Measurements from ENCODE around the gene PCGF3.
"Not testable (repeated sequence)": the region's sequence is repeated elsewhere in the genome, so short reads cannot be mapped to it uniquely, and the experiment has no call there.

PCGF3 gene

DNA sequence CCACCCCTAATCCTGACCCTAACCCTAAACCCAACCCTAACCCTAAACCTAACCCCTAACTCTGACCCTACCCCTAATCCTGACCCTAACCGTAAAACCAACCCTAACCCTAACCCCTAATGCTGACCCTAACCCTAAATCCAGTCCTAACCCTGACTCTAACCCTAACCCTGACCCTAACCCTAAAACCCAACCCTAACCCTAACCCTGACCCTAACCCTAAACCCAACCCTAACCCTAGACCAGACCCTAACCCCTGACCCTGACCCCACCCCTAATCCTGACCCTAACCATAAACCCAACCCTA is 708 bp upstream of the PCGF3 start:
- H3K27me3 Mint-ChIP-seq = no peaks in the 10 kb centered on the region
- H3K4me3 Mint-ChIP-seq = peak overlapping the region; percentile 69
- H3K36me3 Mint-ChIP-seq = no peaks in the 10 kb centered on the region
- no peak overlapping the region for H3K27ac Mint-ChIP-seq
- no peaks in the 10 kb centered on the region for H3K9me3 Mint-ChIP-seq
- peaks cover 16% of the 10 kb centered on the region for H3K4me1 Mint-ChIP-seq

DNA sequence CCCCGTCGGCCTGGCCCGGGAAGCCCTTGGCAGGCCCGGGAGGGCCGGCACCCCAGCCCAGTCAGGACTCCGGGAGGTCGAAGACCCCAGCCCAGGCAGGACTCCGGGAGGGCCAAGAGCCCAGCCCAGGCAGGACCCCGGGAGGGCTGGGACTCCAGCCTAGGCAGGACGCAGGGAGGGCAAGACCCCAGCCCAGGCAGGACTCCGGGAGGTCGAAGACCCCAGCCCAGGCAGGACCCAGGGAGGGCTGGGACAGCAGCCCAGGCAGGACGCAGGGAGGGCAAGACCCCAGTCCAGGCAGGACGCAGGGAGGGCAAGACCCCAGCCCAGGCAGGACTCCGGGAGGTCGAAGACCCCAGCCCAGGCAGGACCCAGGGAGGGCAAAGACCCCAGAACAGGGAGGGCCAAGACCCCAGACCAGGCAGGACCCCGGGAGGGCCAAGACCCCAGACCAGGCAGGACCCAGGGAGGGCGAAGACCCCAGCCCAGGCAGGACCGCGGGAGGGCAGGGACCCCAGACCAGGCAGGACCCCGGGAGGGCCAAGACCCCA is 526 bp downstream of the PCGF3 start:
- not testable (repeated sequence) for H3K27me3 Mint-ChIP-seq, H3K36me3 Mint-ChIP-seq, H3K27ac Mint-ChIP-seq, H3K9me3 Mint-ChIP-seq, H3K4me3 Mint-ChIP-seq
- H3K4me1 Mint-ChIP-seq = peaks cover 28% of the 10 kb centered on the region

DNA sequence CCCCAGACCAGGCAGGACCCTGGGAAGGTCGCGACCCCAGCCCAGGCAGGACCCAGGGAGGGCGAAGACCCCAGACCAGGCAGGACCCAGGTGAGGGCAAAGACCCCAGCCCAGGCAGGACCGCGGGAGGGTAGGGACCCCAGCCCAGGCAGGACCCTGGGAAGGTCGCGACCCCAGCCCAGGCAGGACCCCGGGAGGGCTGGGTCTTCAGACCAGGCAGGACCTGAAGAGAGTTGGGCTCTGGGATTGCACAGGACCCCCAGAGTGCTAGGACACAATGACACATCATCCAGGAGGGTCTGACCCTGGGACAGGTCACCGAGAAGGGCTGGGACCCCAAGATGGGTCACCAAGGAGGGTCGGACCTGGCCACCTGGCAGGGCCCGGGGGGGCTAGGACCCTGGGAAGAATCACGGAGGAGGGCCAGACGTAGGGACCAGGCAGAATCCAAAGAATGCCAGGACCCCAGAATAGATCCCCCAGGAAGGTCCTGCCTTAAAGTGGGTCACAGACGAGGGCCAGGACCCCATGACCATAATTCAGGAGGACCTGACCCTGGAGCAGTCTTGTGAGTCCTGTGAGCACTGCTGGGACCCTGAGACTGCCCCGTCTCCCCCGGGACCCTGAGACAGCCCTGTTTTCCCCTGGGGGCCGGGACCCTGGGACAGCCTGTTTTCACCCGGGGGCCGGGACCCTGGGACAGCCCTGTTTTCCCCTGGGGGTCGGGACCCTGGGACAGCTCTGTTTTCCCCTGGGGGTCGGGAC is 1.4 kb downstream of the PCGF3 start:
- Mint-ChIP-seq H3K4me3 (no peak overlapping the region), H3K27ac (no peak overlapping the region), H3K4me1 (peaks cover 29% of the 10 kb centered on the region), H3K9me3 (no peaks in the 10 kb centered on the region), H3K36me3 (no peaks in the 10 kb centered on the region), H3K27me3 (no peaks in the 10 kb centered on the region)

DNA sequence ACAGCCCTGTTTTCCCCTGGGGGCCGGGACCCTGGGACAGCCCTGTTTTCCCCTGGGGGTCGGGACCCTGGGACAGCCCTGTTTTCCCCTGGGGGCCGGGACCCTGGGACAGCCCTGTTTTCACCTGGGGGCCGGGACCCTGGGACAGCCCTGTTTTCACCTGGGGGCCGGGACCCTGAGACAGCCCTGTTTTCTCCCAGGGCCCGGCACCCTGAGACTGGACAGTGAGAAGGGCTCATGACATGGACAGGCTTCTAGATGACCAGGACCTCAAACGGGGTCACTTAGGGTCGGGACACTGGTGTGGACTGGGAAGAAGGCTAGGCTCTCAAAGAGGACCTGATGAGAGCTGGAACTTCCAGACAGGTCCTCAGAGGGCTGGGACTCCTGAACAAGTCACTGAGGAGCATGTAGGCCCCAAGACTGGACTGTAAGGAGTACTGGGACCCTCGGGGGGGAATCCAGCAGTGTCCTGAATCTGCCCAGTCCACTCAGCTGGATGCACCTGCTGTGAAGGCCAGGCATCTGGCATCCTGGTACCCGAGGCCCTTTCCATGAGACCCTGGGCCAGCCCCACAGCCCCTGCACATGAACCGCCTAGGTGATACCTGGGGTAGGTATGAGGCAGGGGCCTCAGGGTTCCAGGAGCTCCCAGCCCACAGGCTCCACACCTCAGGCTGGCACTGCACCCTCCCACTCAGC is 2.4 kb downstream of the PCGF3 start:
- Mint-ChIP-seq H3K4me3 (peak overlapping the region; percentile 3), H3K27me3 (no peaks in the 10 kb centered on the region), H3K9me3 (no peaks in the 10 kb centered on the region), H3K27ac (peak overlapping the region; percentile 41), H3K4me1 (peaks cover 29% of the 10 kb centered on the region), H3K36me3 (no peaks in the 10 kb centered on the region)

DNA sequence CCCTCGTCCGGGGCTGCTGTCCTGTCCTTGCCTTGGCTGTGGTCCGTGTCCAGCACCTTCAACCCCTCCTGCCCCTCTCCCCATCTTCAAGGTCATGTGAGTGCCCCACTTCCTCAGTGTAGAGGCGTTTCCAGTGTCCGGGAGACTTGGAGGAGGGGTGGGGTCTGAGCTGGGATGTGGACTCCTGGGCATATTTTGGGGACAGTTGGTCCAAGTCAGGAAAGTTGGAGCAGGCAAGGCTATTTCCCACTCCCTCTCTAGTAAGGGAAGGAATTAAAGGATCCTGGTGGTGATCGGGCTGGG is 3.0 kb downstream of the PCGF3 start:
- H3K4me1 Mint-ChIP-seq = peaks cover 29% of the 10 kb centered on the region
- H3K27me3 Mint-ChIP-seq = no peaks in the 10 kb centered on the region
- peak overlapping the region; percentile 3 for H3K4me3 Mint-ChIP-seq
- no peaks in the 10 kb centered on the region for H3K9me3 Mint-ChIP-seq
- H3K36me3 Mint-ChIP-seq = no peaks in the 10 kb centered on the region
- H3K27ac Mint-ChIP-seq = no peak overlapping the region

DNA sequence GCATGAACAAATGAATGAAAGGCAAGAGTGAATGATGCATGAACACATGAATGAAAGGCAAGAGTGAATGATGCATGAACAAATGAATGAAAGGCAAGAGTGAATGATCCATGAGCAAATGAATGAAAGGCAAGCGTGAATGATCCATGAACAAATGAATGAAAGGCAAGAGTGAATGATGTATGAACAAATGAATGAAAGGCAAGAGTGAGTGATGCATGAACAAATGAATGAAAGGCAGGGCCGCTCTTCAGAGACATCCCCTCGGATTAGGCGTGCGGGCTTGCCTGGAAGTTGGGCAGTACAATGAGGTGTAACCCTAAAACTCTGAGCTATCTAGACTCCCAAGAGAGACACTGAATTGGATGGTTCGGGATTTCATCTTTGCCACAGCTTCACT is 3.7 kb downstream of the PCGF3 start:
- Mint-ChIP-seq H3K27ac (no peak overlapping the region), H3K36me3 (no peaks in the 10 kb centered on the region), H3K9me3 (no peaks in the 10 kb centered on the region), H3K4me1 (peaks cover 30% of the 10 kb centered on the region), H3K4me3 (no peak overlapping the region), H3K27me3 (no peaks in the 10 kb centered on the region)

DNA sequence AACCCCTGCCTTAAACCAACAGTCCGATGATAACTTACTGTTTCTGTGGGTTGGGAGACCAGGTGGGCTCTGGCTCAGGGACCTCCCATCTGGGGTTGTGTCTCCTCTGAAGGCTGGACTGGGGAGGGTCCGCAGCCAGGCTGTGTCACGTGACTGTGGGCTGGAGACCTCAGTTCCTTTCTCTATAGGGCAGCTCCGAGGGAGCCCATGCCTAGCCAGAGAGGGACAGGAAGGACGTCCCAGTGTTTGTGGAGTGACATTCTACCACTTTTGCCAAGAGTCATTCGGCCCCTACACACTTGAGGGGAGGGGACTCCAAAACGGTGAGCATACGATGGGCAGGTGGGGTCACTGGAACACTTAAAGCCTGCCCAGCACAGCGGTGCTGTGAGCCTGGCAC is 4.5 kb downstream of the PCGF3 start:
- Mint-ChIP-seq H3K27me3 (no peaks in the 10 kb centered on the region), H3K4me3 (no peak overlapping the region), H3K4me1 (peaks cover 35% of the 10 kb centered on the region), H3K27ac (peak overlapping the region; percentile 77), H3K9me3 (no peaks in the 10 kb centered on the region), H3K36me3 (no peaks in the 10 kb centered on the region)

GRCh38 chr4:710916-711315 is 5.3 kb downstream of the PCGF3 start:
- no peak overlapping the region for H3K27ac Mint-ChIP-seq
- peaks cover 38% of the 10 kb centered on the region for H3K4me1 Mint-ChIP-seq
- no peaks in the 10 kb centered on the region for H3K36me3 Mint-ChIP-seq
- H3K9me3 Mint-ChIP-seq = no peaks in the 10 kb centered on the region
- no peak overlapping the region for H3K4me3 Mint-ChIP-seq
- H3K27me3 Mint-ChIP-seq = no peaks in the 10 kb centered on the region

- peaks cover 42% of the 10 kb centered on the region for H3K4me1 Mint-ChIP-seq
- H3K36me3 Mint-ChIP-seq = no peaks in the 10 kb centered on the region
- H3K4me3 Mint-ChIP-seq = no peak overlapping the region
- H3K27me3 Mint-ChIP-seq = no peaks in the 10 kb centered on the region
- no peaks in the 10 kb centered on the region for H3K9me3 Mint-ChIP-seq
- no peak overlapping the region for H3K27ac Mint-ChIP-seq
Observed at GRCh38 chr4:712093-712492, 6.5 kb downstream of the PCGF3 start.

GRCh38 chr4:712916-713632 is 7.4 kb downstream of the PCGF3 start:
- Mint-ChIP-seq H3K27me3 (no peaks in the 10 kb centered on the region), H3K4me3 (no peak overlapping the region), H3K9me3 (no peaks in the 10 kb centered on the region), H3K4me1 (peaks cover 49% of the 10 kb centered on the region), H3K36me3 (no peaks in the 10 kb centered on the region), H3K27ac (no peak overlapping the region)

DNA sequence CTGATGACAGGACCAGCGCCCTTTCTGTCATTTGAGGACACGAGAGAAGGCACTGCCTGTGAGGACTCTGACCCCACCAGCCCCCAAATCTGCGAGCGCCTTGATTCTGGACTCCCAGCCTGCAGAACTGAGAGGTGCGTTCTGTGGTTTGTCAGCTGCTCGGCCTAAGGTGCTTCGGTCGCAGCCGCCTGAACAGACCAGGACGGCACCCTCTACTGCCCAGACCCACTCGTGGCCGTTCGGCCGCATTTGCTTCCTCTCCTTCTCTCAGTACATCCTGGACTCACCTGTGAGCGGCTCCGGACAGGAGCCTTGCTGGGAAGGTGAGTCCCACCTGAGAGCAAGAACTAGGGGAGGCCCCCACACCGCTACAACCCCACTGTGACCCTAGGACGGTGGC is 8.5 kb downstream of the PCGF3 start:
- Mint-ChIP-seq H3K4me1 (peaks cover 41% of the 10 kb centered on the region), H3K27ac (no peak overlapping the region), H3K9me3 (no peaks in the 10 kb centered on the region), H3K4me3 (no peak overlapping the region), H3K36me3 (no peaks in the 10 kb centered on the region), H3K27me3 (no peaks in the 10 kb centered on the region)

DNA sequence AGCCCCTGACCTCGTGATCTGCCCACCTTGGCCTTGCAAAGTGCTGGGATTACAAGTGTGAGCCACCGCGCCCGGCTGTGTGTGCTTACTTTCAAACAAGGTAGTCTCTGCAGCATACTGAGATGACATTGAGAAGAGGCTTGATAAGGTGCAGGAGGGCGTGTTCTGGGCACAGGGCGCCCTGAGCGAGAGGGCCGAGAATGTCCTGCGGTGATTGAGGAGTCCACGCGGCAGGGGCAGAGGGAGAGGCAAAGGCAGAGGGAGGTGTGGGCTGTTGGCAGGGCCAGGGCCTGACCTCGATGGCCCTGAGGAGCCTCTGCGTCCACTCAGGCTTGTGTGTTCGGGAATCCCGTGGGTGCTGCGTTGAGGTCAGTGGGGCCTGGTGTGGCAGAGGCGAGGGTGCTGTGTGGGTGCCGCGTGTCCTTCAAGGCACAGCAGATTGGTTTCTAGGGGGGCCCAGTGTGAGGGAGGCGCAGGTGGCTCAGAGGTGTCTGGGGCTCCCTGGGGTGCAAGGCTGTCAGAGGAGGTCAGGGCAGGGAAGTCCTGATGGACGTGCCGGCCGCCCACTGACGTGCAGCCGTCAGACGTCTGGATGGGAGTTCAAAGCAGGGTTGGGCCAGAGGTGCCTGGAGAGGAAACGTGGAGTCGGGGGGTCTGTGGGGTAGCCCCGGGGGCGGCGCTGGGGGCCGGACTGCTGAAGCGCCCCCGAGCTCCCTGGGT is 12.1 kb downstream of the PCGF3 start:
- H3K4me1 Mint-ChIP-seq = peaks cover 24% of the 10 kb centered on the region
- H3K9me3 Mint-ChIP-seq = no peaks in the 10 kb centered on the region
- no peaks in the 10 kb centered on the region for H3K27me3 Mint-ChIP-seq
- no peak overlapping the region for H3K27ac Mint-ChIP-seq
- H3K36me3 Mint-ChIP-seq = no peaks in the 10 kb centered on the region
- H3K4me3 Mint-ChIP-seq = no peak overlapping the region

- H3K4me1 Mint-ChIP-seq = peaks cover 24% of the 10 kb centered on the region
- no peaks in the 10 kb centered on the region for H3K9me3 Mint-ChIP-seq
- no peak overlapping the region for H3K4me3 Mint-ChIP-seq
- H3K27me3 Mint-ChIP-seq = no peaks in the 10 kb centered on the region
- H3K36me3 Mint-ChIP-seq = no peaks in the 10 kb centered on the region
- no peak overlapping the region for H3K27ac Mint-ChIP-seq
Observed at GRCh38 chr4:718460-718859, 12.8 kb downstream of the PCGF3 start.

DNA sequence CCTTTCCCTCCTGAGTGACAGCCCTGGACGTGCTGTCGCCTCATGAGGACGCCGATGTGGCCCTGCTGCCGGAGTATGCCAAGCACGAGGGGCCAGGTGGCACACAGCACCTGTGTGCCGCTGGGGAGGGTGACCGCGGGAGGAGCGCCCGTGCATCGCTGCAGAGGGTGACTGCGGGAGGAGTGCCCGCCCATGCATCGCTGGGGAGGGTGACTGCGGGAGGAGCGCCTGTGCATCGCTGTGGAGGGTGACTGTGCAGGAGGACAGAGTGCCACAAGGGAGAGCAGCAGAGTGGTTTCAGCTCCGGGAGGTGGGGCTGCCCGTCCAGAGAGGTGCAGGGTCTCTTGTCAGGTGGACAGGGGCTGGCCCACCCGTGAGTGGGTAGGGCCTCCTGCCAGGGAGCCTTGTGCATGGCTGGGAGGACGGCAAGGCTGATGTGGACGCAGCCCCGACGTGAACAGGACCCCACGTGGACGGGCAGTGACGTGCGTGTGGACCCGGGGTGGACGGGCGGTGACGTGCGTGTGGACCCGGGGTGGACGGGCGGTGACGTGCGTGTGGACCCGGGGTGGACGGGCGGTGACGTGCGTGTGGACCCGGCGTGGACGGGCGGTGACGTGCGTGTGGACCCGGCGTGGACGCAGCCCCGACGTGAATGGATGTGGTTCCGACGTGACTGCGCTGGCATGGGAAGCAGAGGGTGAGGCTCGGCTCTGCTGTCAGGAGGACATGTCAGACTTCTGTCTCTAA is 14.7 kb downstream of the PCGF3 start:
- H3K4me1 Mint-ChIP-seq = peaks cover 29% of the 10 kb centered on the region
- no peaks in the 10 kb centered on the region for H3K36me3 Mint-ChIP-seq
- H3K27ac Mint-ChIP-seq = no peak overlapping the region
- H3K4me3 Mint-ChIP-seq = no peak overlapping the region
- H3K27me3 Mint-ChIP-seq = no peaks in the 10 kb centered on the region
- H3K9me3 Mint-ChIP-seq = no peaks in the 10 kb centered on the region
